Measurements from ENCODE around the gene VAT1L.

GRCh38 chr16:78028018-78028417, 239.7 kb downstream of the VAT1L start:
- TF ChIP-seq, protein P1, sequence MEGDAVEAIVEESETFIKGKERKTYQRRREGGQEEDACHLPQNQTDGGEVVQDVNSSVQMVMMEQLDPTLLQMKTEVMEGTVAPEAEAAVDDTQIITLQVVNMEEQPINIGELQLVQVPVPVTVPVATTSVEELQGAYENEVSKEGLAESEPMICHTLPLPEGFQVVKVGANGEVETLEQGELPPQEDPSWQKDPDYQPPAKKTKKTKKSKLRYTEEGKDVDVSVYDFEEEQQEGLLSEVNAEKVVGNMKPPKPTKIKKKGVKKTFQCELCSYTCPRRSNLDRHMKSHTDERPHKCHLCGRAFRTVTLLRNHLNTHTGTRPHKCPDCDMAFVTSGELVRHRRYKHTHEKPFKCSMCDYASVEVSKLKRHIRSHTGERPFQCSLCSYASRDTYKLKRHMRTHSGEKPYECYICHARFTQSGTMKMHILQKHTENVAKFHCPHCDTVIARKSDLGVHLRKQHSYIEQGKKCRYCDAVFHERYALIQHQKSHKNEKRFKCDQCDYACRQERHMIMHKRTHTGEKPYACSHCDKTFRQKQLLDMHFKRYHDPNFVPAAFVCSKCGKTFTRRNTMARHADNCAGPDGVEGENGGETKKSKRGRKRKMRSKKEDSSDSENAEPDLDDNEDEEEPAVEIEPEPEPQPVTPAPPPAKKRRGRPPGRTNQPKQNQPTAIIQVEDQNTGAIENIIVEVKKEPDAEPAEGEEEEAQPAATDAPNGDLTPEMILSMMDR (IDR thresholded peaks at IDR 0.05): no peak
- no peak for TF ChIP-seq POLR2A (IDR thresholded peaks at IDR 0.05)

Measured in adrenal gland (tissue), 5 donors.